H1 (cell line): ENCODE results near the gene TRIOBP. TPM values are rescaled to one million over a fixed set of nuclear protein-coding genes. Genes with fewer than 3 reads are reported as not detected.
A peak's percentile ranks its signal among the peaks of the same experiment; 100 is the strongest.

ENCODE experiments used
- CTCF ChIA-PET: fragments of 300-600 bp; sonication (Branson Sonifier 250); formaldehyde crosslinking; loops from one replicate; lab custom pipeline; 2021; ENCODE audit not compliant: partially characterized antibody; lab: Charles Lee
- POLR2A ChIA-PET: fragments of 300-600 bp; sonication (Branson Sonifier 250); formaldehyde crosslinking; loops from one replicate; lab custom pipeline; 2021; ENCODE audit warnings: inconsistent platforms; ENCODE audit not compliant: partially characterized antibody; lab: Charles Lee
- DNase-seq, 2 experiments: peaks; one replicate each; pipeline versions ENCODE4 v3.0.0 to v3.0.0-alpha.2; 2010 to 2022; ENCODE audit warnings: low spot score in 2 of 2, low read depth in 1 of 2, mixed read lengths in 1 of 2
- FAIRE-seq: peaks from 2 replicates; lab custom pipeline; 2011; peaks lifted over from hg19 to GRCh38; lab: Jason Lieb, UNC
- H2AFZ ChIP-seq: 2 replicates; pipeline ENCODE4 v1.8.1; 2012; ENCODE audit warnings: low read length, inconsistent platforms
- H2AK5ac ChIP-seq: 2 replicates; pipeline ENCODE4 v1.6.1; 2013; ENCODE audit warnings: low read depth, low read length
- H2BK120ac ChIP-seq: replicated peaks from 2 replicates; pipeline ENCODE3; 2013; ENCODE audit warnings: low read depth, low read length, inconsistent platforms
- H2BK12ac ChIP-seq: 2 replicates; pipeline ENCODE4 v1.6.1; 2013; ENCODE audit warnings: low read depth, low read length
- H2BK15ac ChIP-seq: 2 replicates; pipeline ENCODE4 v1.6.1; 2013; ENCODE audit warnings: low read length
- H2BK20ac ChIP-seq: 2 replicates; pipeline ENCODE4 v1.6.1; 2013; ENCODE audit warnings: low read length
- H2BK5ac ChIP-seq: 2 replicates; pipeline ENCODE4 v1.6.1; 2013; ENCODE audit warnings: low read depth, low read length
- H3K14ac ChIP-seq: 2 replicates; pipeline ENCODE4 v1.6.1; 2013; ENCODE audit warnings: inconsistent platforms; ENCODE audit not compliant: insufficient read length
- H3K18ac ChIP-seq: 2 replicates; pipeline ENCODE4 v1.6.1; 2013; ENCODE audit warnings: low read length; ENCODE audit errors: extremely low read depth
- H3K23ac ChIP-seq: 2 replicates; pipeline ENCODE4 v1.6.1; 2013; ENCODE audit warnings: inconsistent platforms; ENCODE audit not compliant: insufficient read length
- H3K23me2 ChIP-seq: 2 replicates; pipeline ENCODE4 v1.6.1; 2013; ENCODE audit warnings: low read depth, low read length
- H3K27ac ChIP-seq: 2 replicates; pipeline ENCODE4 v1.6.1; 2011; ENCODE audit warnings: low read depth, low read length, inconsistent platforms
- H3K27me3 ChIP-seq, 4 experiments: replicated peaks in 1 of 4; 1 replicate in 1 of 4; 2 replicates in 3 of 4; pipeline versions ENCODE4 v1.6.1 to v1.8.1; 2011 to 2013; ENCODE audit warnings: low read length in 3 of 4, mild to moderate bottlenecking in 3 of 4, inconsistent platforms in 2 of 4, mixed read lengths in 2 of 4, moderate library complexity in 1 of 4; ENCODE audit not compliant: control insufficient read depth in 3 of 4, insufficient read depth in 3 of 4; ENCODE audit errors: extremely low read depth in 1 of 4
- H3K36me3 ChIP-seq, 4 experiments: 2 replicates each; pipeline versions ENCODE4 v1.6.1 to v1.8.1; 2011 to 2013; ENCODE audit warnings: mild to moderate bottlenecking in 4 of 4, low read length in 3 of 4, moderate library complexity in 2 of 4, control low read depth in 1 of 4, inconsistent platforms in 1 of 4; ENCODE audit not compliant: insufficient read depth in 4 of 4, control insufficient read depth in 2 of 4
- H3K4ac ChIP-seq: replicated peaks from 2 replicates; pipeline ENCODE3; 2013; ENCODE audit warnings: low read length, low read depth, mixed read lengths, inconsistent platforms; ENCODE audit not compliant: insufficient read length
- H3K4me1 ChIP-seq, 4 experiments: replicated peaks in 1 of 4; 1 replicate in 1 of 4; 2 replicates in 3 of 4; pipeline versions ENCODE4 v1.6.1 to v1.8.1; 2011 to 2013; ENCODE audit warnings: low read length in 3 of 4, inconsistent platforms in 2 of 4, mixed read lengths in 1 of 4; ENCODE audit not compliant: insufficient read depth in 4 of 4, control insufficient read depth in 3 of 4
- H3K4me2 ChIP-seq, 2 experiments: 2 replicates each; pipeline versions ENCODE4 v1.6.1 to v1.8.1; 2011 to 2013; ENCODE audit warnings: low read depth in 2 of 2, low read length in 2 of 2, control low read depth in 1 of 2, inconsistent platforms in 1 of 2, mild to moderate bottlenecking in 1 of 2; ENCODE audit not compliant: insufficient read depth in 1 of 2
- H3K4me3 ChIP-seq, 4 experiments: fragments of 200-600, 300-600 bp in 1 of 4; sonication (generic), shearing (Covaris generic), sonication (Bioruptor Twin) in 1 of 4; 2 replicates each; pipeline versions ENCODE4 v1.5.1 to v1.8.1; 2011 to 2016; ENCODE audit warnings: low read length in 4 of 4, low read depth in 3 of 4, control low read depth in 2 of 4, inconsistent platforms in 2 of 4, mild to moderate bottlenecking in 2 of 4, mixed read lengths in 1 of 4, moderate library complexity in 1 of 4; ENCODE audit not compliant: insufficient read depth in 2 of 4; ENCODE audit errors: extremely low read depth in 1 of 4
- H3K56ac ChIP-seq: replicated peaks from 2 replicates; pipeline ENCODE3; 2013; ENCODE audit warnings: low read depth, mild to moderate bottlenecking, mixed read lengths, low read length, inconsistent platforms; ENCODE audit not compliant: insufficient read length
- H3K79me1 ChIP-seq: 2 replicates; pipeline ENCODE4 v1.6.1; 2013; ENCODE audit warnings: low read depth, low read length, control low read depth
- H3K79me2 ChIP-seq, 2 experiments: 2 replicates each; pipeline versions ENCODE4 v1.6.1 to v1.8.1; 2012 to 2013; ENCODE audit warnings: low read length in 2 of 2, mild to moderate bottlenecking in 2 of 2, inconsistent platforms in 1 of 2; ENCODE audit not compliant: insufficient read depth in 2 of 2, control insufficient read depth in 1 of 2
- H3K9ac ChIP-seq, 4 experiments: replicated peaks in 1 of 4; 1 replicate in 1 of 4; 2 replicates in 3 of 4; pipeline versions ENCODE4 v1.6.1 to v1.8.1; 2011 to 2013; ENCODE audit warnings: low read depth in 3 of 4, low read length in 3 of 4, control low read depth in 2 of 4, mild to moderate bottlenecking in 2 of 4, moderate library complexity in 2 of 4, inconsistent platforms in 1 of 4; ENCODE audit errors: extremely low read depth in 1 of 4
- H3K9me3 ChIP-seq, 2 experiments: 2 replicates each; pipeline versions ENCODE4 v1.6.1 to v1.8.1; 2012 to 2013; ENCODE audit warnings: mild to moderate bottlenecking in 2 of 2, moderate library complexity in 2 of 2, control low read depth in 1 of 2, inconsistent platforms in 1 of 2, low read depth in 1 of 2, low read length in 1 of 2, mixed read lengths in 1 of 2; ENCODE audit not compliant: insufficient read depth in 2 of 2
- H4K20me1 ChIP-seq, 2 experiments: replicated peaks in 1 of 2; 2 replicates each; pipeline versions ENCODE3 to v1.8.1; 2011 to 2013; ENCODE audit warnings: inconsistent platforms in 2 of 2, low read length in 2 of 2, mild to moderate bottlenecking in 1 of 2; ENCODE audit not compliant: insufficient read depth in 2 of 2, control insufficient read depth in 1 of 2
- H4K5ac ChIP-seq: 2 replicates; pipeline ENCODE4 v1.6.1; 2013; ENCODE audit warnings: low read length, low read depth, mixed read lengths, inconsistent platforms; ENCODE audit not compliant: insufficient read length
- H4K8ac ChIP-seq: 2 replicates; pipeline ENCODE4 v1.8.0; 2013; ENCODE audit warnings: mild to moderate bottlenecking, moderate library complexity, low read length, inconsistent platforms; ENCODE audit not compliant: insufficient read depth; ENCODE audit errors: extremely low read depth
- H4K91ac ChIP-seq: replicated peaks from 2 replicates; pipeline ENCODE3; 2013; ENCODE audit warnings: low read length, mixed read lengths, inconsistent platforms; ENCODE audit not compliant: insufficient read length
- CEBPB ChIP-seq: IDR thresholded peaks from 2 replicates; pipeline ENCODE4 v1.6.1; 2012; ENCODE audit warnings: low read depth, low read length
- KDM1A ChIP-seq: fragments of 200-600, 300-600 bp; sonication (generic); IDR thresholded peaks from 2 replicates; pipeline ENCODE4 v1.7.1; 2016; ENCODE audit warnings: mild to moderate bottlenecking, low read length, borderline replicate concordance
- TAF1 ChIP-seq: IDR thresholded peaks from 2 replicates; pipeline ENCODE4 v1.6.1; 2011; ENCODE audit warnings: mild to moderate bottlenecking, low read depth, low read length
- WGBS, 2 experiments: shearing (Covaris generic) in 1 of 2; methylation state at CpG; one replicate each; pipeline versions ENCODE4 v1.1.6 to v1.1.7; 2013 to 2015; ENCODE audit warnings: low lambda C conversion rate in 2 of 2, mixed read lengths in 2 of 2, inconsistent platforms in 1 of 2, low coverage in 1 of 2, missing lambda C conversion rate in 1 of 2; ENCODE audit not compliant: insufficient replicate concordance in 2 of 2, insufficient coverage in 1 of 2, insufficient read length in 1 of 2; ENCODE audit errors: extremely low coverage in 1 of 2, missing lambda C conversion rate in 1 of 2; 5-methylcytosine and 5-hydroxymethylcytosine counted together
- polyA plus RNA-seq, 7 experiments: library from polyadenylated mRNA; depleted of rRNA in 3 of 7; stranded (reverse) in 5 of 7; unstranded in 2 of 7; fragments of >200 nt in 5 of 7; fragments of 200-250 nt in 2 of 7; gene quantifications; 1 replicate in 5 of 7; 2 replicates in 1 of 7; 4 replicates in 1 of 7; pipeline versions ENCODE4 v1.2.1 to v1.2.3, GENCODE V29; 2011 to 2013; ENCODE audit warnings: missing spikeins in 2 of 7, mixed read lengths in 2 of 7
- total RNA-seq: library from RNA; stranded (reverse); fragmentation: NEBNext Ultra II Directional; extraction: Animal tissue kit (Norgen Biotek cat#: 25700); gene quantifications from 2 replicates; pipeline ENCODE4 v1.2.1, GENCODE V29; 2021
- TF ChIP-seq, protein P1 (sequence below): IDR thresholded peaks from 2 replicates; pipeline ENCODE4 v1.6.1; 2012; ENCODE audit warnings: low read length, inconsistent platforms

TRIOBP gene
- total and polyA plus RNA-seq, 2 of the 8 experiments (the other 6 are each of a cell fraction or from before 2014, with no cell fraction given), result 18.2 to 27.3 TPM

DNA sequence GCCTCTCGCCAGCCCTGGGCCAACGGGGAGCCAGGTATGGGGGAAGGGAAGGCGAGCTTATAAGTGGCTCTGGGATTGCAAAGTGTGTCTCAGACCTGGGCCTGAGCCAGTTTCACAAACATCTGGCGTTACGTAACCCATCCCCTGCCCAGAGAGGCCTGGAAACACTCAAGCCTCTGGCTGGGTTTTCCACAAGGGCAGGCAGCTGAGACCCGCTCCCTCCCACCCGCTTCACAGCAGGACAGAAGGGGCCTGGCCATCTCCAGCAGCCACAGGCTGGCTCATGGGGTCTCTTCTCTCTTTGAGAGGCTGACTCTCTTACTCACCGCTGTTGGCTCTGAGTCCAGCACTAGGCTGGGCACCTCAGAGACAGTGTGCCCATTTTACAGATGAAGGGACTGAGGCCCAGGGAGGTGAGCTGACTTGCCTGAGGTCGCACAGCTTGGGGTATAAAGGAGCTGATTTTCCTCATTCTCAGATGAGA, 44.5 kb downstream of the TRIOBP start:
- Histone ChIP-seq H3K4me2 (no peak overlapping the region), H2BK120ac (no peak overlapping the region), H3K18ac (no peak overlapping the region), H3K79me1 (no peaks in the 10 kb centered on the region), H3K4me3 (no peak overlapping the region), H3K4me1 (peaks cover 0 to 6% (median 1%) of the 10 kb centered on the region in 4 experiments; a peak in 4 of 7 replicates), H3K9ac (no peak overlapping the region), H3K27me3 (peaks cover 2 to 55% (median 41%) of the 10 kb centered on the region in 4 experiments), H3K79me2 (no peaks in the 10 kb centered on the region), H2AK5ac (no peak overlapping the region), H3K23me2 (peaks cover 12% of the 10 kb centered on the region), H2BK5ac (no peak overlapping the region), H2BK20ac (no peak overlapping the region), H3K4ac (no peak overlapping the region), H3K9me3 (no peaks in the 10 kb centered on the region), H2BK15ac (no peak overlapping the region), H4K5ac (no peak overlapping the region), H4K91ac (no peak overlapping the region), H2BK12ac (no peak overlapping the region), H3K14ac (no peak overlapping the region), H3K23ac (no peak overlapping the region), H3K56ac (no peak overlapping the region), H3K27ac (no peak overlapping the region), H4K8ac (peak overlapping the region; percentile 80; the same call in 1 of the 2 replicates), H2AFZ (no peak overlapping the region), H4K20me1 (peaks cover 9 to 11% of the 10 kb centered on the region in 2 experiments), H3K36me3 (0 out of 8 replicates have a peak, but pooled peaks cover 0 to 2% (median 0%) of the 10 kb centered on the region in 4 experiments)
- POLR2A ChIA-PET, result interaction anchor here (0.5 to 1.8 kb wide), 14 partner anchors 10 to 125 kb away, joined by 3 to 6 read pairs (median 3); partner anchors contain the start of gene NOL12
- FAIRE-seq (no peak), DNase-seq (peak in 1 of 2 experiments; percentile 49)
- TF ChIP-seq CEBPB (peak; percentile 41), KDM1A (peak; percentile 76; the same call in 1 of the 2 replicates), TAF1 (no peak)
- TF ChIP-seq, protein P1, sequence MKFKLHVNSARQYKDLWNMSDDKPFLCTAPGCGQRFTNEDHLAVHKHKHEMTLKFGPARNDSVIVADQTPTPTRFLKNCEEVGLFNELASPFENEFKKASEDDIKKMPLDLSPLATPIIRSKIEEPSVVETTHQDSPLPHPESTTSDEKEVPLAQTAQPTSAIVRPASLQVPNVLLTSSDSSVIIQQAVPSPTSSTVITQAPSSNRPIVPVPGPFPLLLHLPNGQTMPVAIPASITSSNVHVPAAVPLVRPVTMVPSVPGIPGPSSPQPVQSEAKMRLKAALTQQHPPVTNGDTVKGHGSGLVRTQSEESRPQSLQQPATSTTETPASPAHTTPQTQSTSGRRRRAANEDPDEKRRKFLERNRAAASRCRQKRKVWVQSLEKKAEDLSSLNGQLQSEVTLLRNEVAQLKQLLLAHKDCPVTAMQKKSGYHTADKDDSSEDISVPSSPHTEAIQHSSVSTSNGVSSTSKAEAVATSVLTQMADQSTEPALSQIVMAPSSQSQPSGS, result no peak
- CTCF ChIA-PET, result interaction anchor here (0.8 to 1.3 kb wide), 3 partner anchors 10 to 174 kb away, joined by 3 to 4 read pairs (median 3); no protein-coding TSS in a partner anchor
- WGBS, 2 experiments, result 73% methylated on average over 9 of the region's 9 CpGs; no CpG with 5 or more reads in 1 of the 2 experiments
